Fibroblast of pulmonary artery (primary cell): ENCODE measurements around the gene SUGCT.
A peak's percentile ranks its signal among the peaks of the same experiment; 100 is the strongest.

Experiments used
- DNase-seq: peaks from one replicate; pipeline ENCODE4 v3.0.0-alpha.2; 2010; ENCODE audit warnings: low read depth
- H3K4me3 ChIP-seq: replicated peaks from 2 replicates; pipeline ENCODE4 v1.5.1; 2011; ENCODE audit warnings: low read depth, mild to moderate bottlenecking, control low read depth, low read length, moderate library complexity
- TF ChIP-seq, protein P1 (sequence below): IDR thresholded peaks from 2 replicates; pipeline ENCODE4 v1.5.1; 2011; ENCODE audit warnings: mild to moderate bottlenecking, control low read depth, low read length, inconsistent platforms; ENCODE audit errors: missing control alignments

Gene SUGCT

GRCh38 chr7:40804477-40805215 is 669.8 kb downstream of the SUGCT start:
- no peak for DNase-seq
- H3K4me3 ChIP-seq, result no peak overlapping the region
- TF ChIP-seq, protein P1, sequence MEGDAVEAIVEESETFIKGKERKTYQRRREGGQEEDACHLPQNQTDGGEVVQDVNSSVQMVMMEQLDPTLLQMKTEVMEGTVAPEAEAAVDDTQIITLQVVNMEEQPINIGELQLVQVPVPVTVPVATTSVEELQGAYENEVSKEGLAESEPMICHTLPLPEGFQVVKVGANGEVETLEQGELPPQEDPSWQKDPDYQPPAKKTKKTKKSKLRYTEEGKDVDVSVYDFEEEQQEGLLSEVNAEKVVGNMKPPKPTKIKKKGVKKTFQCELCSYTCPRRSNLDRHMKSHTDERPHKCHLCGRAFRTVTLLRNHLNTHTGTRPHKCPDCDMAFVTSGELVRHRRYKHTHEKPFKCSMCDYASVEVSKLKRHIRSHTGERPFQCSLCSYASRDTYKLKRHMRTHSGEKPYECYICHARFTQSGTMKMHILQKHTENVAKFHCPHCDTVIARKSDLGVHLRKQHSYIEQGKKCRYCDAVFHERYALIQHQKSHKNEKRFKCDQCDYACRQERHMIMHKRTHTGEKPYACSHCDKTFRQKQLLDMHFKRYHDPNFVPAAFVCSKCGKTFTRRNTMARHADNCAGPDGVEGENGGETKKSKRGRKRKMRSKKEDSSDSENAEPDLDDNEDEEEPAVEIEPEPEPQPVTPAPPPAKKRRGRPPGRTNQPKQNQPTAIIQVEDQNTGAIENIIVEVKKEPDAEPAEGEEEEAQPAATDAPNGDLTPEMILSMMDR, result no peak

GRCh38 chr7:40805361-40805760 is 670.6 kb downstream of the SUGCT start:
- TF ChIP-seq, protein P1, result no peak

GRCh38 chr7:40808378-40808942 is 673.7 kb downstream of the SUGCT start:
- H3K4me3 ChIP-seq, result no peak overlapping the region
- TF ChIP-seq, protein P1, result no peak
- DNase-seq, result peak; percentile 98

More at GRCh38 chr7:40805361-40805760, 670.6 kb downstream of the SUGCT start:
- no peak overlapping the region for H3K4me3 ChIP-seq
- no peak for DNase-seq

DNA sequence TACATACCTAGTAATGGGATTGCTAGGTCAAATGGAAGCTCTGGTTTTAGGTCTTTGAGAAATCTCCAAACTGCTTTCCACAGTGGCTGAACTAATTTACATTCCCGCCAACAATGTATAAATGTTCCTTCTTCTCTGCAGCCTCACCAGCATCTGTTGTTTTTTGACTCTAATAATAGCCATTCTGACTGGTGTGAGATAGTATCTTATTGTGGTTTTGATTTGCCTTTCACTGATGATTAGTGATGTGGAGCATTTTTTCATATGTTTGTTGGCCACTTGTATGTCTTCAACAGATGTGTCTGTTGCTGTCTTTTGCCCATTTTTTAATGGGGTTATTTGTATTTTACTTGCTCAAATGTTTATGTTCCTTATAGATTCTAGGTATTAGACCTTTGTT is 675.5 kb downstream of the SUGCT start:
- TF ChIP-seq, protein P1, result no peak
- no peak overlapping the region for H3K4me3 ChIP-seq
- DNase-seq, result no peak

DNA sequence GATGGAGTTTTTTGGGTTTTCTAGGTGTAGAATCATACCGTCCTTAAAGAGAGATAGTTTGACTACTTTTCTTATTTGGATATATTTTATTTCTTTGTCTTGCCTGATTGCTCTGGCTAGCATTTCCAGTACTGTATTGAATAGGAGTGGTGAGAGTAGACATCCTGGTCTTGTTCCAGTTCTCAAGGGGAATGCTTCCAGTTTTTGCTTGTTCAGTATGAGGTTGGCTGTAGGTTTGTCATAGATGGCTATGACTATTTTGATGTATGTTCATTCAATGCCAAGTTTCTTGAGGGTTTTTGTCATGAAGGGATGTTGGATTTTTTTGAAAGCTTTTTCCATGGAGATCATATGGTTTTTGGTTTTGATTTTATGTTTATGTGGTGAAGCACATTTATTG is 676.9 kb downstream of the SUGCT start:
- DNase-seq, result no peak
- TF ChIP-seq, protein P1, result no peak
- H3K4me3 ChIP-seq, result no peak overlapping the region

DNA sequence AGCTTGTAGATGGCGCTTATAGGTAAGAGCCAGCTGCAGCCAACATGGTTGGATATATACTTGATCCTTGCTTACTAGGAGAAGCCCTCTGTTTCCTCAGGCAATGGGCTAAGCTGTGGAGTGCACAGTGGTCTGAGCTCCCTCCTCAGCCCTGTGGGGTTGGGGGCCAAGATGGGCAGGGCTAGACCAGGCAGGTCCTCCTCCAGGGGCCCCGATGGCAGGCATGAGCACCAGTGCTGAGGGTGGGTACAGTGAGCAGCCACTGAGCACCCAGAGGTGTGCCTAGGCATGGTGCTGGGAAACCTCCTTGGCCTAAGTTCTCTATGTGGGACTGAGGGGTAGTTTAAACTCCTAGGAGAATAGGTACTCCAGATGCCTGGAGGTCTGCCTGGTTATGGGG is 680.2 kb downstream of the SUGCT start:
- TF ChIP-seq, protein P1, result no peak
- DNase-seq, result no peak
- H3K4me3 ChIP-seq, result no peak overlapping the region
